GM21825 (cell line): ENCODE results near the gene NAGPA.
"Not testable (repeated sequence)": the region's sequence is repeated elsewhere in the genome, so short reads cannot be mapped to it uniquely, and the experiment has no call there.

Experiments
- ATAC-seq: cut with Tn5 transposase; IDR thresholded peaks from one replicate; pipeline ENCODE4 v1.9.1; 2021; ENCODE audit warnings: mild to moderate bottlenecking, moderate library complexity; ENCODE audit not compliant: unreplicated experiment

The NAGPA gene

GRCh38 chr16:5062790-5063765 is 29.3 kb upstream of the NAGPA start:
- ATAC-seq = no peak

DNA sequence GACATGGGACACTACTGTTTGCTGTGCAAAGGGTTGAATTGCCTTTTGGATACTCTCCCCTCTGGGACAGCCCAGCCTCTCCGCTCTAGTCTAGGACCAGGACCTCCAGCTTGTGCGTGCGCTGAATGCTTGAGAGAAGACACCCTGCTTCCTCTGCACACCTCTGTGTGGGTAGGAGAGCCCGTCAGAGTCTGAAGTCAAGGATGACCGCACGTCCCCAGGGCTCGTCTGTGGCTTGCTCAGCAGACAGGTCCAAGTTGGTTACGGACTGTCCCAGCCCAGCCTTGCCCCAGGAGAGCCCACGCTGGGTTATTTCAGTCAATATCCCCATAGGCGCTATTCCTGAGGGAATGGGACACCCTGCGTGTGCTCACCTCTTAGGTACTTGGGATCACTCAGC is 28.3 kb upstream of the NAGPA start:
- ATAC-seq = no peak

- no peak for ATAC-seq
Observed at GRCh38 chr16:5060073-5060641, 26.4 kb upstream of the NAGPA start.

- no peak for ATAC-seq
Observed at GRCh38 chr16:5059386-5060072, 25.8 kb upstream of the NAGPA start.

GRCh38 chr16:5058476-5058875 is 24.7 kb upstream of the NAGPA start:
- no peak for ATAC-seq

DNA sequence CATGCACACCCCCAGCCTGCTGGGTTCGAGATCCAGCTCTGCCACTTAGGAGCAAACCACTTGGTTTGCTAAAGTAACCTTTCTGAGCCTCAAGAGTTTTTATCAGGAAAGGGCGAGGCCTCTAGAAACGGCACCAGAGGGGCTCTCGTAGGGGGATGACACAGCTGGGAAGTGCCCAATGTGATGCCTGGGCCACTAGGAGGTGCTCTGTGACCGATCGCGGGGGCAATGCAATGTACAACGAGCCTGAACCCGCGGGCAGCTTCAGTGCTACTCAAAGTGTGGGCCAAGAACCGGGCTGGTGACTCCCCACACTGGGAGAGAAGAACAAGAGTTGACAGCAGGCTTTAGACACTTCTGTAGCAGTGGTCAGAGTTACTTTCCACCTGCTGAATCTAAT is 22.6 kb upstream of the NAGPA start:
- peak; percentile 50 for ATAC-seq

- no peak for ATAC-seq
Observed at GRCh38 chr16:5054876-5055865, 21.4 kb upstream of the NAGPA start.

DNA sequence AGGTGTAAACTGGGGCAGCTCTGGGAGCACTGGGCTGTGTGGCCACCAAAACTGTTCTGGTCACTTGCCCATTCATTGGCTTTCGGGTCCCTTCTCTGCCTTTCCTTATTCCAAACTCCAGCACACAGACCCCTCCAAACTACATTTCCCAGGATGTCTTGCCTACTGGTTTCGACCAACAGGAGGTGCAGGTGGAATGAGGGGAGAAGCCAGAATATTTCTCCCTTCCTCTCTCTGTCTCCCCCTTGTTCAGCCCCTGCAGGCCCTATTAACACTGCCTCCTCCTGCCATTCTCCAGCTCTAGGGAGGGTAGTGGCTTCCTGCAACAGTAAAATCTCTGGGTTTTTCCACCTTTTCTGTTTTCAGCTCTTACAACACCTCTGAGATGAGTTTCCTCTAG is 13.2 kb upstream of the NAGPA start:
- no peak for ATAC-seq

DNA sequence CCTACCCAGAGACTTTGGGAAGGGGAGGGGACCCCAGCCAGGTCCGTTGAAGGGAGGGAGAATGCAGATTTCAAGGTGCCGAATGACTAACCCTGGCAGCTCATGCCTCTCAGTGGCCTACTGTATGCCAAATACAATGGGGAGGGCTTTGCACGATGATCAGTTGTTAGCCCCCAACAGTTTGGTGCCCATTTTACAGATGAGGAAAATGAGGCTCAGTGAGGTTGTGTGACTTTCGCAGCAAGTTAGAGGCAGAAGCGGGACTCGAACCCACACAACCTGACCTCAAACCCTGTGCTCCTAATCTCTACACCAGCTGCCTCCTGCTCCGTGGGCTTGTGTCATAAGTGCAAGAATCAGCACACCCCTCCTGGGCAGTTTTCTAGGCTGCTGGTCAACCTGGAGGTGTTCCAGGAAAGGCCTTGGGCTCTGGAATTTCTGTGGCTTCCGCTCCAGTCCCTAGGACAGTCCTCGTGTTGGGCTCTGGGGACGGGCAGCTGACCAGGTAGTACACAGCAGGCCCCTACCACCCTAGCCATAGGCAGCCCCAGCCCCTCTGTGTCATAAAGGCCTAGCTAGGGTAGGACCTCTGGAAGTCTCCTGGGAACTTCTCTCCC is 11.9 kb upstream of the NAGPA start:
- no peak for ATAC-seq

GRCh38 chr16:5044581-5044980 is 10.8 kb upstream of the NAGPA start:
- not testable (repeated sequence) for ATAC-seq

DNA sequence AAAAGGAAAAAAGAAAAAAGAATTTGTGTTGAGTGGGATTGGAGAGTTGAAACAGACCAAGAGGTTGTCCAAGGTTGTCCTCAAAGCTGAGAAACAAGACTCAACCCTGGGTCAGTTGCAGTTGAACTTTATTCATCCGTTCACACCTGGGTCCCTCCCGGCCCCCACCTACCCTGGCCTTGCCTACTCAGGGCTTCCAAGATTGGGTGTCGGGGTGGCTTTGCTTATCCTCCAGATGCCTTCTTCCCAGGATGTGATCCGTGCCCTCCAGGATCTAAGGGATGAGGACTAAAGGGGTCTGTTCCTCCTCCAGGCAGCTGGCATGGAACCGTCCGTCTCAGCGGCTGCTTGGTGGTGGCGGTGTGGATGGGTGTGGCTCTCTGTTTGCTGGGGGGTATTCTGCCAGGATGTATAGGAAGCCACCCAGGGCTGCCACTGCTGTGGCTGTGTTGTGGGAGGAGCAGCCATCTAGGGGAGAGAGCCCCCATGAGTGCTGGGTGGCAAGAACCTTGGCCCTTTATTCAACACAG is 10.3 kb upstream of the NAGPA start:
- no peak for ATAC-seq

GRCh38 chr16:5042574-5043171 is 8.9 kb upstream of the NAGPA start:
- no peak for ATAC-seq

DNA sequence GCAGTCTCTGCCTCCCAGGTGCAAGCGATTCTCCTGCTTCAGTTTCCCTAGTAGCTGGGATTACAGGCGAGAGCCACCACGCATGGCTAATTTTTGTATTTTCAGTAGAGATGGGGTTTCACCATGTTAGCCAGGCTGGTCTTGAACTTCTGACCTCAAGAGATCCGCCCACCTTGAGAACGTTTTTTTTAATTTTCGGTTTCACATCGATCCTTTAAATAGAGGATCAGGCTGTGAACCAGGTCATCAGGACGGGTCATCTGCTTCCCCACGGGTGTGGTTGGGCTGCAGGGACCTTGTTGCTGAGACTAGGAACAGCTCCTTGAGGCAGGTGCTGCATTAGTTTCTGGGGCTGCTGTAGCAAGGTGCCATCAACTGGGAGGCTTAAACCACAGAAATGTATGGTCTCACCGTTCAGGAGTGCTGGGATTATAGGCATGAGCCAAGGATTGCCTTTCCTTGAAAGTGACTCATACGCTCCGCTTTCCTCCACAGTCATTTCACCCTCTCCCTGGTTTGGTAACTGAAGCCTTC is 7.9 kb upstream of the NAGPA start:
- peak; percentile 60 for ATAC-seq

DNA sequence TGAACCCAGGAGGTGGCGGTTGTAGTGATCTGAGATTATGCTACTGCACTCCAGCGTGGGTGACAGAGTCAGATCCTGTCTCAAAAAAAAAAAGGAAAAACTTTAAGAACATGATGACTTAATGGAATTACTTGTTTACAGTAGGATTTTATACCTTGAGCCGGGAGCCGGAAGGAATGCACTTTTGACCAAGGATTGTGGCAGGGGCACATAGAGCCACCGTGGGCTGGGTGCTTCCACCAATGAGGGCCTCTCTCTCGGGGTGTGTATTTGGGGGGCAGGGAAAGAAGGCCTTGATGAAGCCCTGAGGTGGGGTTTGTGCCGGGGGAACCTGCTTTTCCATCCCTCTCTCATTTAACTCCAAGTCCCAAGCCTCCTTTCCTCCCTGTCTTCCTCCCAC is 6.7 kb upstream of the NAGPA start:
- no peak for ATAC-seq

GRCh38 chr16:5036228-5037156 is 2.8 kb upstream of the NAGPA start:
- no peak for ATAC-seq

DNA sequence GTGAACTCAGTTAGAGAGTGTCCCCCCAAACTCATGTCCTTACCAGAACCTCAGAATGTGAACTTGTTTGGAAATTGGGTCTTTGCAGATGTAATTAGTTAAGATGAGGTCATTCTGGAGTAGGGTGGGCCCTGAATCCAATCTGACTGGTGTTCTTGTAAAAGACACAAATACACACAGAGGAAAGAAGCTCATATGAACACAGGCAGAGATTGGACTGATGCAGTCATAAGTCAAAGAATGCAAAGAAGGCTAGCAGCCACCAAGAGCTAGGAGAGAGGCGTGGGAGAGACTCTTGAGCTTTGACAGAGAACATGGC is 2.1 kb upstream of the NAGPA start:
- ATAC-seq = no peak

GRCh38 chr16:5034167-5034523 is 410 bp upstream of the NAGPA start:
- ATAC-seq = no peak

DNA sequence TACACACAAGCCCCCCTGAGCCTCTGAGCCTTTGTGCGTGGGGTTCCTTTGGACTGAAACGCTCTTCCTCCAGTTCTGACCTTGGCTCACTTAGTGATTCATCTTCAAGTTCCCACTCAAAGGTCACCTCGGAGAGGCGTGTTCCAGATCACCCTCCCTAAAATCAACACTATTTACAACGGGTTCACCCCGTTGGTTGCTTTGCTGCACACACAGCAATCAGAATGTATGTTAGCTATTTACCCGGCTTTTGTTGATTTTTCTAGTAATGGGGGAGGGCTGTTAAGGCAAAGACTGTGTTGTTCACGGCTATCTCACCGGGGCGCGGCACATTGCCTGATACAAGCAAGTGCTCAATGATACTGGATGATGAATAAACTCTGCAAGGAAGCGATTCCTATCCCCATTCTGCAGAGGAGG is 977 bp downstream of the NAGPA start:
- ATAC-seq = no peak
